ENCODE data around the gene ZNF860.
A peak's percentile ranks its signal among the peaks of the same experiment; 100 is the strongest.
"Not testable (repeated sequence)": the region's sequence is repeated elsewhere in the genome, so short reads cannot be mapped to it uniquely, and the experiment has no call there.

The ZNF860 gene

DNA sequence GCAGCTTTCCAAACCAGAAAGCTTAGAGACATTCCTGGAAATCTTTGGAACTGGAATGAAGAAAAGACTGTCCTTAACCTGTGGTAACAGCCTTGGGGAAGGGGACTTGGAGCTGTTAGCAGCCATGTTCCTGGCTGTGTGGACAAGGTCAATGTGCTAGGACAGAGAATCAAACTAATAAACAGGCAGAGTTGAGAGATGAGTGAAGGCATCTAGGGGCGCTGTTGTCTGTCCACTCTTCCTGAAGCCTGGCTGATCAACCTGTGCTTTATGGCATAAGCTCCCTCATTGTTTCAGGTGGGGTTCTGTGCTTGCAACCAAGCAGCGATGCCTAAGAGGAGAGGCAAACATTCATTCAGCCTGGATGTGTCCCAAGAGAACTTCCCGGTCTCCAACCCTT lies 19.3 kb downstream of the ZNF860 start:
- no peak for DNase-seq

DNA sequence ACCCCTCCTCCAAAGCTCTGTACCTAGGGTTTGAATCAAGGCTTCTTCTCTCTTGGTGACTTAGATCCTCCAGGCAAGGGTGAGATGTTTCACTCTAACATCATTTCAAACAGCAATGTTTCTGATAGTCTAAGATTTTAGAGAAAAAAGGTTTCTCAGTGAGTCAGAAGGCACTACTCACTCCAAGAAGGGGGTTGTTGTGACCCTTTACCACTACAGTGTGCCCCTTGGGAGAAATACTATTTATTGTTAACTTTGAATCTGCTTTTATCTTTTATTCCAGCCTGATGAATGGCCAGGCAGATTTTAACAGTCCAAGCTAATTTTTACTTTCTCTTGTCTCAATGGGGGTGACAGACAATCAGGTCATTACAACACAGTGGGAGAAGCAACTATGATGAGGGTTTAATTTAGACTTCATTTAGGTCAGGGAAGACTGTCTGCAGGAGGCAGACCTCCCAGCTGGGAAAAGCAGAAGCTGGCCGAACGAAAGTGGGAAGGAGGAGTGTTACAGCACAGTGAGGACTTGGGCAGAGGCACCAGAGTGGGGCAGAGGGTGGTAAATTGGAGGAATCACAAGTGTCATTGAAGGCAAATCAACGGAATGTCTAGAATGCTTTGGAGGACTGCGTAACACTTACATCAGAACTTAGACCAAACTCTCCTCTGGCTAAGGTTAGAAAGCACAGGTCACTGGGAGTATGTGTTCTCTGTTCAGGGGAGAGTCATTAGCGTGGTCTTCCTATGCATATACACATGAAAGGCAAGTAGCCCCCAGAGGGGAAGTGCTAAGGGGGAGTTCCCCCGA lies 21.2 kb downstream of the ZNF860 start:
- no peak for DNase-seq

DNA sequence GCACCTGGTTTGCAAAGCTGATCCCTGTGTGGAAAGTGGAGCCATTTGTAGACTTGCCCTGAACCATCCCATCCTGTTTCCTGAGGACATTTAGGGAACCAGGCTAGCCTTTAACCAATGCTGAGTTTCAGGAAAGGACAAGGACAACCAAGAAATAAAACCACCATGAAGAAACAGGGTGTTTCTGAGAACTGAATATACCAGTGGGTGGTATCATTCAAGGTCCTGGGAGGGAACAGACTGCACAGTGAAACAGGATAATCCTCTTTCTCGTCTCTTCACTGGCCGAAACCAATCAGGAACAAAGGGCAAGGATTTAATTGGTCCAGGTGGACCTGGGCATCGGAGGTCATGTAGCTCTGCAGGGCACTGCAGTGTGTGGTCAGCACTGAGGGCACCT lies 21.8 kb downstream of the ZNF860 start:
- no peak for DNase-seq

DNA sequence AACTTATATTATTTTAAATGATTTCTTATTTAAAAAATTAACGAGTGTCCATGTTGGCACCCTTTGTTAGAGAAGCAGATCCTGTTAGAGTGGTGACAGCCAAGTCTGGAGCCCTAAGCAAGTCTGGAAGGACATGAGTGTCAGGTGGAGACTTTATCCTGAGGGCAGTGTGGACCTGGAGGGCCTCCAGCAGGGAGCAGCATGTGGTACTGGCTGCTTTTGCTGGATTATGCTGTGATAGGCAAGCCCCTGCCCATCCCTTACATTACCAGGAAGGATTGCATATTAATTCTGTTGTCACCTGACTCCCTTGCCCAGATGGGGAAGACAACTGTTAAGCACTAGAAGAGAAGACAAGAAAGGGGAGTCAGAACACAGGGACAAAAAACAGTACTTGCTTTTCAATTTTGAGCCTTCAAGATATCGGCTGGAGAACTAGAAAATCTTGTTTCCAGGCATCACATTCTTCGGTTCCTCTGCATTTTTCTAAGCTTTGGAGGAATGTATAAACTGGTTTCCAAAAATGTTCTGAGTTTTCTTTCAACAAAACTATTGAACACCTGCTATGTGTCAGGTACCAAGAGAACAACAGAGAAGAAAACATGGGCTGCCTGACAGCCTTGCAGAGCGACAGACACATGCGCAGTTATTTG lies 22.7 kb downstream of the ZNF860 start:
- DNase-seq, result peak; percentile 68

DNA sequence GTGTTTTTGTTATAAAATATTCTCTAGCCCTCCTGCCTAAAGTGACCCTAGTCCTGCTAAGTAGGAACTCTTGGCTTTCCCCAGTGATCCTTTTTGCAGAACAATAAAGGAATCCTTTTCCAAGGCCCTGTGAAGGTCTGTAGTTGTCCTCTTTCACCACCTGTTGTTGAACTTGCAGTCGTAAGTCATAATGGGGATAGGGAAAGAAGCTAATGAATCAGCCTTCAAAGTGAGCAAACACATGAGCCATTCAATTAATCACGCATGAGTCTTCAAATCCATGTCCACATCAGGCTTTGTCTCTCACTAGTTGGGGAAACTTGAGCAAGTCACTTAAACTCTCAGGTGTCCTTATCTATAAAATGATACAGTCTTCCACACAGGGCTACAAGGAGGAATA lies 27.6 kb downstream of the ZNF860 start:
- no peak for DNase-seq

DNA sequence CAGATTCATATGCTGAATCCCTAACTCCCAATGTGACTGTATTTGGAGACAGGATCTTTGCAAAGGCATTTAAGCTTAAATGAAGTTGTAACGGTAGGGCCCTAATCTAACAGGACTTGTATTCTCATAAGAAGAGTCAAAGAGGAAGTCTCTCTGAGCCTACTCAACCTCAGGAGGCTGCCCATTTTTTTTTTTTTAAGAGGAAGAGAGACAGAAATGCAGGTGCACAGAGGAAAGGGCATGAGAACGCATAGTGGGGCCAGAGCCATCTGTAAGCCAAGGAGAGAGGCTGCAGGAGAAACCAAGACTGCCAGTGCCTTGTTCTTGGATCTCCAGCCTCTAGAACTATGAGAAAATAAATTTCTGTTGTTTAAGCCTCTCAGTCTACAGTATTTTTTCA lies 28.4 kb downstream of the ZNF860 start:
- no peak for DNase-seq

DNA sequence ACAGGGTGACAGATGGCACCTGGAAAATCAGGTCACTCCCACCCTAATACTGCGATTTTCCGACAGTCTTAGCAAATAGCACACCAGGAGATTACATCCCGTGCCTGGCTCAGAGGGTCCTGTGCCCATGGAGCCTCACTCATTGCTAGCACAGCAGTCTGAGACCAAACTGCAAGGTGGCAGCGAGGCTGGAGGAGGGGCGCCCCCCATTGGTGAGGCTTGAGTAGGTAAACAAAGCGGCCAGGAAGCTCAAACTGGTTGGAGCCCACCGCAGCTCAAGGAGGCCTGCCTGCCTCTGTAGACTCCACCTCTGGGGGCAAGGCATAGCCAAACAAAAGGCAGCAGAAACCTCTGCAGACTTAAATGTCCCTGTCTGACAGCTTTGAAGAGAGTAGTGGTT lies 29.1 kb downstream of the ZNF860 start:
- DNase-seq, result not testable (repeated sequence)

DNA sequence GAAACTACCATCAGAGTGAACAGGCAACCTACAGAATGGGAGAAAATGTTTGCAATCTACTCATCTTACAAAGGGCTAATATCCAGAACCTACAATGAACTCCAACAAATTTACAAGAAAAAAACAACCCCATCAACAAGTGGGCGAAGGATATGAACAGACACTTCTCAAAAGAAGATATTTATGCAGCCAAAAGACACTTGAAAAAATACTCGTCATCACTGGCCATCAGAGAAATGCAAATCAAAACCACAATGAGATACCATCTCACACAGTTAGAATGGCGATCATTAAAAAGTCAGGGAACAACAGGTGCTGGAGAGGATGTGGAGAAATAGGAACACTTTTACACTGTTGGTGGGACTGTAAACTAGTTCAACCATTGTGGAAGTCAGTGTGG lies 34.1 kb downstream of the ZNF860 start:
- not testable (repeated sequence) for DNase-seq

DNA sequence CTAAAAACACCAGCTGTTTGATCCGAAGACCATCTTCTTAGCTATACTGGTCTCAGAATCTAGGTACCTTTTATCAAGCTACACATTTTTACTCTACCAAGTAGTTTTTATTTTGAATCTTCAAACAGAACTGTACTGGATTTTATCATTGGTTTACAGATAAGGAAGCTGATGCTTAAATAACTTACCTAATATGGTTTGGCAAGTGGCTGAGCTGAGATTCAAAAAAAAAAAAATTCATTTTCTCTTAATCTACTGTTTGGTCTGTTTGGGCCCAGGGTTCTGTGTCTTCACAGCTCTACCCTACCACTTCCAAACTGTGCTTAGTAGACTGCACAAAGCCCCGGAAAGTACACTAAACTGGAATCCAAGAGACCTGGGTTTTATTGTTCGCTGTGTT lies 35.7 kb downstream of the ZNF860 start:
- no peak for DNase-seq

DNA sequence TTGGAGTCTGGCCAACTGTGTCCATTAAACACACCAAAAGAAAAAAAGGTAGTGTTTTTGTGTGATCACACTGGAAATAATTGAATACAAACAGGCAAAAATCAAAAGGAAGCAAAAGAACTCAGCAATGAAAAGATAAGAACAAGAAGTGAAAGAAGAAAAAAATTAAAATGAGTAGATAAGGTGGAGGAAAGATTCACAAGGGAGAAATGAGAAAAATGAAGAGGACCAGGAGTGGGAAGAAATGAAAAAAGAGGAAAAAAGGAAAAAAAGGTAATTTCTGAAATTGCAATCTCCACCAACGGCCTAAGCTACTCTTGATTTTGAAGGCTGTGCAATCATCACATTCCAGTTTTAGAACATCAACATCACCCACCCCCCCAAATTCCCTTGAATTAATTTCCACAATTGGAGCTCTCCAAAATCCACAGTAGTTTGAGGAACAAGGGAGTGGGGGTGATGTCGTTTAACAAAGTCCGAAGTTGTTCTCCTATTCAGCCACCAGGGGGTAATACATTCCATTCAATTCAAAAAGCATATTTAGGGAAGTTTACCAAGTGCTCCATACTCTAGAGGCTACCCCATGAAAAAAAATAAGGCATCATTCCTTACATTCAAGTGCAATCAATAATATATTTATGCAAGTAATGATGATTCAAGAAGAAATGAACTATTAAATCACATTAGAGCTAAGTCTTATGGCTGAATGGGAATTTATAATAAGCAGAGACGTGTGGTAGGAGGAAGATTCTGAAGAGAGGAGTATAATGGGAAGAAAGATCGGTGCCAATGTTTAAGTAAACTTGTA lies 37.4 kb downstream of the ZNF860 start:
- DNase-seq, result no peak

DNA sequence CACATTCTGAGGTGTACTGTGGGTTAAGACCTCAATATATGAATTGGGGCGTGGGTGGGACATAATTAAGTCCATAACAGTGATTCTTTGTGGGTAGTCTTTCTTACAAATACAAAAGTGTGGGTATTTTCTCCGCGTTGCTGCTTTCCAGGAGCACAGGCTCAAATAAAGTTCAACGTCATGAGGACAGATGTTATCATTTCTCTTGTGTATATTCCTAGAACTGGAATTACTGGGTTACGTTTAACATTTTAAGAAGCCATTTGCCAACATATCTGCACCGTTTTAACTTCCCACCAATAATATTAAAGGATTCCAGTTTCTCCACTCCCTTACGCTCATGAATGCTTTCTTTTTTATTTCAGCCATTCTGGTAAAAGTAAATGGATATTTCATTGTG lies 39.6 kb downstream of the ZNF860 start:
- DNase-seq, result no peak

DNA sequence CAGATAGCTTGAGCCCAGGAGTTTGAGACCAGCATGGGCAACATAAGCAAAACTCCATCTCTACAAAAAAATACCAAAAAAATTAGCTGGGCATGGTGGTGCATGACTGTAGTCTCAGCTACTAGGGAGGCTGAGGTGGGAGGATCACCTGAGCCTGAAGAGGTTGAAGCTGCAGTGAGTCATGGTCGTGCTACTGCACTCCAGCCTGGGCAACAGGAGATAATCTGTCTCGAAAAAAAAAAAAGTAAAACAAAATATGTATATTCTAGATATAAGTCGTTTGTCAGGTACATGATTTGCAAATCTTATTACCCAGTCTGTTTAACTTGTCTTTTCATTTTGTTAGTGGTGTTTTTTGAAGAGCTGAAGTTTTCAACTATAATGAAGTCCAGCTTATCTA lies 40.2 kb downstream of the ZNF860 start:
- DNase-seq, result no peak

DNA sequence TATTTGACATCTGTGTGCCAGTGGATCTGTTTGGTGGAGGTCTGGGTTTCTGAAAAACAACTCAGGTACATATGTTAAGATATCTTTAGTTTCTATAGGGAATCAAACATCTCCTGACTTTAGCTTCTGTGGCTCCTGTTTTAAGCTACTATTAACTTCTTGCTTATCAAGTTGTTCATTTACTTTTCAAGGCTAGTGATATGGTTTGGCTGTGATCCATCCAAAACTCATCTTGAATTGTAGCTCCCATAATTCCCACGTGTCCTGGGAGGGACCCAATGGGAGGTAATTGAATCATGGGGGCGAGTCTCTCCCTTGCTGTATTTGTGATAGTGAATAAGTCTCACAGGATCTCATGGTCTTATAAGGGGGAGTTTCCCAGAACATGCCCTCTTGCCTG lies 41.4 kb downstream of the ZNF860 start:
- no peak for DNase-seq

DNA sequence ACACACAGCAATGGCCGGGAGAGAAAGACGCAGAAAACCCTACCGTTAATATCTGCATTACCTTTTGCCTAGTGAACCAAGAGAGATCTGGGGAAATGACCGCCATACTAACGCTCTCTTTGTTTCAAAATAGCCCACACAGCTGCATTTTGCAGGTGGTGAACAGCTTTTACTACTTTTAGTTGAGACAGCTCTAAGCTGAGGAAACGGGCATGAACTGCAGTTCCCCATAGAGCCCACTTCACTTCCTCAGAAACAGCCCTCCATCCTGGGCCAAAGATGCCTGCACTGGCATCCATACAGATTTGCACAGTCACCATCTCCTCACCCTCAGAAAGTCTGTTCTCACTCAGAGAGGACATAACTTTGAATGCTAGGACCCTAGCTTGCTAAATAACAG lies 45.0 kb downstream of the ZNF860 start:
- no peak for DNase-seq

DNA sequence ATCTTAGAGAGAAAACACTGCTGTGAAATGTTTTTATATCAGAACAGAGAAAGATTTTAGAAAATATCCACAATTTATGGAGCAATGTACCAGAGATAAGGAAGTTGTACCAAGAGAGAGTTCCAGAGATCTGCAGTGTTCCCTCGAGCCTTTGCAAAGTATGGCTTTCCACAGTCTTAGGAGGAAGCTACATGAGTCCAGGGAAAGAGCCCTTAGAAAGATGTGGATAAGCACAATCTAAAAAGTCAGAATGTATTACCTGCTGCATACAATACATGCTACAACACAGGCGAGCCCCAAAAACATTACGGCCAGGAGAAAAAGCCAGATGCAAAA lies 56.4 kb downstream of the ZNF860 start:
- no peak for DNase-seq

DNA sequence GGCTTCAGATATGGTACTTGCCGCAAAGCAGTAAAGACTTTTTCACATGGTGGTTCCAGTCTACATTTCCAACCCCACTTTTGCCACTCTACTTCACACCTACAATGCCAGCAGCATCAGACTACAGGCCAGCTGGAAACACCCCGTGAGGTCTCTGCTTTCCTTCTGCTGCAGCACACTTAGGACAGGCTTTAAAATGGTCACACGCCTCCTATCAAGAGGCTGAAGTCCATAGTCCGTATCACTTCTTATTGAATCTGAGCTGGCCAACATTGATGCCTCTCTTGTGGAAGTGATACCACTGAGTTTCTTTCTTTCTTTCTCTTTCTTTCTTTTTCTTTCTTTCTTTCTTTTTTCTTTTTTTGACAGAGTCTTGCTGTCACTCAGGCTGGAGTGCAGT lies 59.8 kb downstream of the ZNF860 start:
- DNase-seq, result no peak
